DMS53 treated with DMSO at 0.1 percent for 48 hours (cell line): ENCODE measurements around the gene RTL1.

Experiments
- DNase-seq: peaks from one replicate; lab custom pipeline; 2025; ENCODE audit not compliant: unreplicated experiment; lab: John Stamatoyannopoulos, UW

Gene RTL1

GRCh38 chr14:100903672-100904185 lies at the start of gene RTL1:
Gene RTL1 (minus strand): TSS chr14:100903722. CDS start chr14:100884788, 18,934 bp downstream.
- no peak for DNase-seq

GRCh38 chr14:100950024-100950423 lies 46.5 kb upstream of the RTL1 start:
- no peak for DNase-seq

GRCh38 chr14:100944052-100944451 lies 40.5 kb upstream of the RTL1 start:
- no peak for DNase-seq

GRCh38 chr14:100930270-100930669 lies 26.7 kb upstream of the RTL1 start:
- DNase-seq: no peak

GRCh38 chr14:100915560-100915959 lies 12.0 kb upstream of the RTL1 start:
- no peak for DNase-seq

- no peak for DNase-seq
These were observed 11.1 kb upstream of the RTL1 start for GRCh38 chr14:100914597-100915021.

- DNase-seq: no peak
These were observed 8.3 kb upstream of the RTL1 start for GRCh38 chr14:100911665-100912316.

- DNase-seq: no peak
These were observed 7.6 kb upstream of the RTL1 start for GRCh38 chr14:100910888-100911664.

- no peak for DNase-seq
These were observed 5.9 kb upstream of the RTL1 start for GRCh38 chr14:100909439-100909838.

- DNase-seq: no peak
These were observed 3.7 kb upstream of the RTL1 start for GRCh38 chr14:100907240-100907639.

GRCh38 chr14:100906420-100906819 lies 2.9 kb upstream of the RTL1 start:
- no peak for DNase-seq

GRCh38 chr14:100905166-100905565 lies 1.6 kb upstream of the RTL1 start:
- DNase-seq: no peak

- DNase-seq: no peak
These were observed 975 bp upstream of the RTL1 start for GRCh38 chr14:100904307-100905087.

GRCh38 chr14:100903134-100903468 lies 421 bp downstream of the RTL1 start:
- no peak for DNase-seq

GRCh38 chr14:100902295-100903133 lies 1.0 kb downstream of the RTL1 start:
- DNase-seq: no peak

GRCh38 chr14:100901391-100902183 lies 1.9 kb downstream of the RTL1 start:
- no peak for DNase-seq

GRCh38 chr14:100900837-100901390 lies 2.6 kb downstream of the RTL1 start:
- no peak for DNase-seq

- no peak for DNase-seq
These were observed 3.4 kb downstream of the RTL1 start for GRCh38 chr14:100899884-100900771.
